HEK293 (cell line): Measurements from ENCODE around the gene QSOX1.

Experiments used
- CTCF ChIA-PET: fragments of 350-600 bp; formaldehyde crosslinking; extraction: SDS; loops from one replicate; lab custom pipeline; 2021; ENCODE audit warnings: antibody characterized with exemption; lab: Yijun Ruan, JAX
- POLR2A ChIA-PET: fragments of 300-600 bp; formaldehyde crosslinking; extraction: SDS; loops from one replicate; lab custom pipeline; 2020; ENCODE audit warnings: antibody characterized with exemption, inconsistent platforms; lab: Yijun Ruan, JAX
- H3K27ac ChIP-seq: fragments of 200-500 bp; sonication (Bioruptor generic); 2 replicates; pipeline ENCODE4 v1.5.1; 2014; ENCODE audit warnings: low read depth, low read length, control low read depth, inconsistent platforms; ENCODE audit errors: extremely low read depth
- H3K36me3 ChIP-seq, 2 experiments: fragments of 200-500 bp in 1 of 2; sonication (Bioruptor generic) in 1 of 2; 1 replicate in 1 of 2; 2 replicates in 1 of 2; pipeline ENCODE4 v1.5.1; 2014 to 2017; ENCODE audit warnings: inconsistent platforms in 2 of 2, low read length in 2 of 2; ENCODE audit not compliant: control insufficient read depth in 2 of 2, insufficient read depth in 1 of 2
- H3K4me1 ChIP-seq: fragments of 200-500 bp; sonication (Bioruptor generic); 2 replicates; pipeline ENCODE4 v1.5.1; 2014; ENCODE audit warnings: mild to moderate bottlenecking, low read length, inconsistent platforms; ENCODE audit not compliant: control insufficient read depth, insufficient read depth
- H3K4me3 ChIP-seq: 2 replicates; pipeline ENCODE4 v1.5.1; 2011; ENCODE audit warnings: low read depth, mild to moderate bottlenecking, control low read depth, low read length, moderate library complexity
- H3K9me3 ChIP-seq: fragments of 200-500 bp; sonication (Bioruptor generic); 2 replicates; pipeline ENCODE4 v1.5.1; 2014; ENCODE audit warnings: low read depth, low read length, inconsistent platforms; ENCODE audit not compliant: control insufficient read depth, insufficient read depth
- AEBP2 ChIP-seq: fragments of 450-650 bp; formaldehyde crosslinking; IDR thresholded peaks from 2 replicates; pipeline ENCODE4 v1.5.1; 2016; ENCODE audit warnings: missing biosample characterization, missing genetic modification characterization, borderline replicate concordance
- MEIS1 ChIP-seq: sonication (generic); formaldehyde crosslinking; IDR thresholded peaks from 2 replicates; pipeline ENCODE4 v1.8.1; 2022; ENCODE audit warnings: missing genetic modification reagents, mild to moderate bottlenecking, borderline replicate concordance
- OVOL3 ChIP-seq: fragments of 450-650 bp; formaldehyde crosslinking; IDR thresholded peaks from 2 replicates; pipeline ENCODE4 v1.5.1; 2016; ENCODE audit warnings: missing biosample characterization, missing genetic modification characterization
- PRDM2 ChIP-seq: fragments of 450-650 bp; formaldehyde crosslinking; IDR thresholded peaks from 2 replicates; pipeline ENCODE4 v1.5.1; 2016; ENCODE audit warnings: missing biosample characterization, missing genetic modification characterization, borderline replicate concordance
- RBAK ChIP-seq: fragments of 450-650 bp; formaldehyde crosslinking; IDR thresholded peaks from 2 replicates; pipeline ENCODE4 v1.5.1; 2016; ENCODE audit warnings: missing biosample characterization, missing genetic modification characterization
- REPIN1 ChIP-seq: fragments of 450-650 bp; formaldehyde crosslinking; IDR thresholded peaks from 2 replicates; pipeline ENCODE4 v1.5.1; 2017; ENCODE audit warnings: missing biosample characterization, missing genetic modification characterization, low read depth
- SP2 ChIP-seq: fragments of 450-650 bp; formaldehyde crosslinking; IDR thresholded peaks from 2 replicates; pipeline ENCODE4 v1.5.1; 2016; ENCODE audit warnings: missing biosample characterization, missing genetic modification characterization
- ZBTB11 ChIP-seq: fragments of 450-650 bp; formaldehyde crosslinking; conservative IDR thresholded peaks from 2 replicates; pipeline ENCODE4 v1.5.1; 2016; ENCODE audit warnings: low read depth, missing biosample characterization, missing genetic modification characterization
- ZEB2 ChIP-seq: fragments of 450-650 bp; formaldehyde crosslinking; IDR thresholded peaks from 2 replicates; pipeline ENCODE4 v1.5.1; 2016; ENCODE audit warnings: missing biosample characterization, missing genetic modification characterization
- ZFP37 ChIP-seq: fragments of 450-650 bp; formaldehyde crosslinking; IDR thresholded peaks from 2 replicates; pipeline ENCODE4 v1.5.1; 2016; ENCODE audit warnings: missing biosample characterization, missing genetic modification characterization
- ZNF10 ChIP-seq: fragments of 450-650 bp; formaldehyde crosslinking; IDR thresholded peaks from 2 replicates; pipeline ENCODE4 v1.5.1; 2017; ENCODE audit warnings: missing biosample characterization, missing genetic modification characterization
- ZNF112 ChIP-seq: fragments of 450-650 bp; formaldehyde crosslinking; IDR thresholded peaks from 2 replicates; pipeline ENCODE4 v1.5.0; 2017; ENCODE audit warnings: missing biosample characterization, missing genetic modification characterization
- ZNF140 ChIP-seq: fragments of 450-650 bp; formaldehyde crosslinking; IDR thresholded peaks from 2 replicates; pipeline ENCODE4 v1.5.1; 2016; ENCODE audit warnings: missing biosample characterization, missing genetic modification characterization
- ZNF146 ChIP-seq: fragments of 450-650 bp; formaldehyde crosslinking; IDR thresholded peaks from 2 replicates; pipeline ENCODE4 v1.5.1; 2016; ENCODE audit warnings: missing biosample characterization, missing genetic modification characterization
- ZNF2 ChIP-seq: fragments of 450-650 bp; formaldehyde crosslinking; IDR thresholded peaks from 2 replicates; pipeline ENCODE4 v1.5.1; 2016; ENCODE audit warnings: missing biosample characterization, missing genetic modification characterization
- ZNF248 ChIP-seq: fragments of 450-650 bp; formaldehyde crosslinking; IDR thresholded peaks from 2 replicates; pipeline ENCODE4 v1.5.1; 2017; ENCODE audit warnings: missing biosample characterization, missing genetic modification characterization
- ZNF341 ChIP-seq: fragments of 450-650 bp; formaldehyde crosslinking; IDR thresholded peaks from 2 replicates; pipeline ENCODE4; 2016; ENCODE audit warnings: low read depth, missing biosample characterization, missing genetic modification characterization
- ZNF350 ChIP-seq: fragments of 450-650 bp; formaldehyde crosslinking; IDR thresholded peaks from 2 replicates; pipeline ENCODE4 v1.5.0; 2017; ENCODE audit warnings: missing biosample characterization, mild to moderate bottlenecking, missing genetic modification characterization
- ZNF501 ChIP-seq: fragments of 450-650 bp; formaldehyde crosslinking; IDR thresholded peaks from 2 replicates; pipeline ENCODE4 v1.5.1; 2016; ENCODE audit warnings: missing biosample characterization, missing genetic modification characterization
- ZNF560 ChIP-seq: fragments of 450-650 bp; formaldehyde crosslinking; IDR thresholded peaks from 2 replicates; pipeline ENCODE4 v1.5.1; 2017; ENCODE audit warnings: missing biosample characterization, missing genetic modification characterization, borderline replicate concordance
- ZNF596 ChIP-seq: fragments of 450-650 bp; IDR thresholded peaks from 2 replicates; pipeline ENCODE4 v1.5.0; 2018; ENCODE audit warnings: missing biosample characterization, mild to moderate bottlenecking, missing genetic modification characterization, moderate library complexity
- ZNF624 ChIP-seq: fragments of 450-650 bp; formaldehyde crosslinking; IDR thresholded peaks from 2 replicates; pipeline ENCODE4 v1.5.1; 2017; ENCODE audit warnings: missing biosample characterization, missing genetic modification characterization
- ZNF76 ChIP-seq: fragments of 450-650 bp; formaldehyde crosslinking; IDR thresholded peaks from 2 replicates; pipeline ENCODE4; 2016; ENCODE audit warnings: low read depth, missing biosample characterization, missing genetic modification characterization, borderline replicate concordance
- ZNF777 ChIP-seq: fragments of 450-650 bp; formaldehyde crosslinking; IDR thresholded peaks from 2 replicates; pipeline ENCODE4 v1.5.1; 2017; ENCODE audit warnings: missing biosample characterization, missing genetic modification characterization, borderline replicate concordance
- ZSCAN4 ChIP-seq: fragments of 450-650 bp; formaldehyde crosslinking; IDR thresholded peaks from 2 replicates; pipeline ENCODE4 v1.5.1; 2017; ENCODE audit warnings: missing biosample characterization, missing genetic modification characterization

QSOX1 gene

GRCh38 chr1:180137776-180138175 lies 16.9 kb upstream of the QSOX1 start:
- TF ChIP-seq ZSCAN4 (tag by site-specific recombination) (no peak), ZNF341 (tag by site-specific recombination) (no peak), ZNF501 (tag by site-specific recombination) (no peak), ZBTB11 (no peak), ZNF777 (tag by site-specific recombination) (no peak), ZFP37 (tag by site-specific recombination) (no peak), ZNF624 (tag by site-specific recombination) (no peak), ZNF350 (tag by site-specific recombination) (no peak), PRDM2 (no peak), ZNF2 (tag by site-specific recombination) (no peak), ZNF596 (tag by site-specific recombination) (no peak), ZNF140 (tag by site-specific recombination) (no peak), ZEB2 (tag by site-specific recombination) (no peak), ZNF112 (tag by site-specific recombination) (no peak), SP2 (no peak), ZNF146 (no peak)
- POLR2A ChIA-PET = no interaction called here

GRCh38 chr1:180141381-180141934 lies 13.2 kb upstream of the QSOX1 start:
- H3K27ac ChIP-seq = no peak overlapping the region
- no peaks in the 10 kb centered on the region for H3K9me3 ChIP-seq
- no peaks in the 10 kb centered on the region for H3K4me1 ChIP-seq
- H3K4me3 ChIP-seq = no peak overlapping the region
- ChIA-PET CTCF (interaction anchor here (0.5 kb wide), 1 partner anchor 1086 kb away, joined by 4 read pairs; no protein-coding TSS in a partner anchor), POLR2A (no interaction called here)
- H3K36me3 ChIP-seq = no peaks in the 10 kb centered on the region
- TF ChIP-seq REPIN1 (tag by site-specific recombination) = no peak
- TF ChIP-seq ZNF560 (tag by site-specific recombination) = no peak
- no peak for TF ChIP-seq ZFP37 (tag by site-specific recombination)
- no peak for TF ChIP-seq AEBP2 (tag by site-specific recombination)
- no peak for TF ChIP-seq MEIS1
- TF ChIP-seq ZNF10 = no peak
- no peak for TF ChIP-seq ZNF76 (tag by site-specific recombination)
- TF ChIP-seq ZNF248 (tag by site-specific recombination) = no peak
- no peak for TF ChIP-seq RBAK (tag by site-specific recombination)
- no peak for TF ChIP-seq OVOL3 (tag by site-specific recombination)

More at GRCh38 chr1:180137776-180138175, 16.9 kb upstream of the QSOX1 start:
- no peaks in the 10 kb centered on the region for H3K9me3 ChIP-seq
- CTCF ChIA-PET = interaction anchor here (0.8 to 1.0 kb wide), 2 partner anchors 43 to 323 kb away, joined by 3 to 4 read pairs; no protein-coding TSS in a partner anchor
- no peaks in the 10 kb centered on the region for H3K4me1 ChIP-seq
- H3K36me3 ChIP-seq = no peaks in the 10 kb centered on the region
- no peak overlapping the region for H3K27ac ChIP-seq
- H3K4me3 ChIP-seq = no peak overlapping the region
